Activated CD4-positive, alpha-beta T cell treated with anti-CD3 and anti-CD28 coated beads, Interleukin-2, amount 10 ng/mL, durations not matched to agents 7 days and 5 days (primary cell): ENCODE results near the gene ADARB1. TPM values are rescaled to one million over a fixed set of nuclear protein-coding genes. Genes with fewer than 3 reads are reported as not detected.
A peak's percentile ranks its signal among the peaks of the same experiment; 100 is the strongest.

Experiments used
- CTCF ChIA-PET: fragments of 350-600 bp; sonication (Branson Sonifier 250); formaldehyde crosslinking; loops from one replicate; lab custom pipeline; 2021; ENCODE audit warnings: antibody characterized with exemption; lab: Charles Lee
- POLR2A ChIA-PET: fragments of 350-600 bp; sonication (Branson Sonifier 250); formaldehyde crosslinking; loops from one replicate; lab custom pipeline; 2021; ENCODE audit warnings: antibody characterized with exemption; lab: Charles Lee
- DNase-seq: peaks from one replicate; pipeline ENCODE4 v3.0.0-alpha.2; 2020
- H3K27ac Mint-ChIP-seq: one replicate; pipeline ENCODE4 v1.8.0; 2021; ENCODE audit warnings: mild to moderate bottlenecking, moderate library complexity, mixed read lengths
- H3K27me3 Mint-ChIP-seq: one replicate; pipeline ENCODE4 v1.8.0; 2021; ENCODE audit warnings: mixed read lengths
- H3K36me3 Mint-ChIP-seq: one replicate; pipeline ENCODE4 v1.8.0; 2021; ENCODE audit warnings: low read depth, mixed read lengths
- H3K4me1 Mint-ChIP-seq: one replicate; pipeline ENCODE4 v1.8.0; 2021; ENCODE audit warnings: mixed read lengths
- H3K4me3 Mint-ChIP-seq: one replicate; pipeline ENCODE4 v1.8.0; 2021; ENCODE audit warnings: mild to moderate bottlenecking, moderate library complexity, mixed read lengths
- H3K9me3 Mint-ChIP-seq: one replicate; pipeline ENCODE4 v1.8.0; 2021; ENCODE audit warnings: mixed read lengths
- total RNA-seq, 2 experiments: library from RNA; stranded (reverse); gene quantifications; one replicate each; pipeline ENCODE4 v1.2.3, GENCODE V29; 2021

The ADARB1 gene
- total RNA-seq, 2 experiments from 2014 or later, result 43.3 to 45.4 TPM

DNA sequence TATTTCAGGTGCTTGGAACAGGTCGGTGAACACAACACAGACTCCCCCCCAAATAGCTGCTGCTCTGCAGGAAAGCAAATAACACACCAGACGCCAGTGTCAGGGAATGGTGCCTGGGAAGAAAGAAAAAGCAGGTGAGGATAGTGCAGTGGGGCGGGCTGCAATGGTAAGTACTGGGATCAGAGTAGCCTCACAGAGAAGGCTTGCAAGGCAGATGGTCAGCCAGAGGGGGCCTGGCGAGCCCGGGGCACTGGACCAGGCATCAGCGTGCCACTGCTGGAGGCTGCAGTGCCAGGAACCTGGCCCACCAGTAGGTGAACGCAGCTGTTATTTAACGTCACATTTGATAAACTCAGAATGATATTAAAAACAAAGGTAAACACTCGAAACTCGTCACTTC, 153.4 kb downstream of the ADARB1 start:
- POLR2A ChIA-PET, result no interaction called here
- H3K4me1 Mint-ChIP-seq, result peaks cover 64% of the 10 kb centered on the region
- peaks cover 1% of the 10 kb centered on the region for H3K27me3 Mint-ChIP-seq

DNA sequence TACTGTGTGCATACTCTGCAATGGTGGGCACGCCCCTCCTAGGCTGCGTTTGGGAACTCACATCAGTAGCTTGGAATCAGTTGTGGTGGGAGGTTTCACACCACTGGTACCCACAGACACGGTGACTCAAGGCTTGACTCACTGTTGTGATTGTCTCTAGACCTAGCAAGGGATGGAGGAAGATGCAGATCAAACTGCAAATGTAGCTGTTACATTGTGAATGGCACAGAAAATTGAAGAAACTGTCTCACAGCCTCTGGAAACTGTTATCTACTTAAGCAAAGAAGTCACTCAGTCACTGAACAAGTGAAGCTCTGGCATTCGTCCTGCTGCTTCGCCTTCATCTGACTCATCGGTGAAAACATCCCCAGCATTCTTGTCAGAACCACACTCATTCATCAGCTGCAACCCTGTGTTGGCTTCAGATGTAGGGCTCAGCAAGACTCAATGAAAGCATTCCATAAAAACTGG, 153.8 kb downstream of the ADARB1 start:
- H3K27me3 Mint-ChIP-seq, result peaks cover 1% of the 10 kb centered on the region
- ChIA-PET POLR2A (no interaction called here), CTCF (interaction anchor here (0.7 to 1.2 kb wide), 4 partner anchors 14 to 91 kb away, joined by 3 read pairs; no protein-coding TSS in a partner anchor)
- H3K4me1 Mint-ChIP-seq, result peaks cover 64% of the 10 kb centered on the region
- no peak overlapping the region for H3K4me3 Mint-ChIP-seq
- no peaks in the 10 kb centered on the region for H3K36me3 Mint-ChIP-seq
- no peaks in the 10 kb centered on the region for H3K9me3 Mint-ChIP-seq
- peak overlapping the region; percentile 78 for H3K27ac Mint-ChIP-seq
- DNase-seq, result peak; percentile 63

More for the DNA sequence above, 153.4 kb downstream of the ADARB1 start:
- no peak for DNase-seq
- Mint-ChIP-seq H3K27ac (peak overlapping the region; percentile 78), H3K4me3 (no peak overlapping the region), H3K36me3 (no peaks in the 10 kb centered on the region), H3K9me3 (no peaks in the 10 kb centered on the region)
- CTCF ChIA-PET, result interaction anchor here (0.9 to 1.2 kb wide), 3 partner anchors 14 to 91 kb away, joined by 3 read pairs; no protein-coding TSS in a partner anchor

DNA sequence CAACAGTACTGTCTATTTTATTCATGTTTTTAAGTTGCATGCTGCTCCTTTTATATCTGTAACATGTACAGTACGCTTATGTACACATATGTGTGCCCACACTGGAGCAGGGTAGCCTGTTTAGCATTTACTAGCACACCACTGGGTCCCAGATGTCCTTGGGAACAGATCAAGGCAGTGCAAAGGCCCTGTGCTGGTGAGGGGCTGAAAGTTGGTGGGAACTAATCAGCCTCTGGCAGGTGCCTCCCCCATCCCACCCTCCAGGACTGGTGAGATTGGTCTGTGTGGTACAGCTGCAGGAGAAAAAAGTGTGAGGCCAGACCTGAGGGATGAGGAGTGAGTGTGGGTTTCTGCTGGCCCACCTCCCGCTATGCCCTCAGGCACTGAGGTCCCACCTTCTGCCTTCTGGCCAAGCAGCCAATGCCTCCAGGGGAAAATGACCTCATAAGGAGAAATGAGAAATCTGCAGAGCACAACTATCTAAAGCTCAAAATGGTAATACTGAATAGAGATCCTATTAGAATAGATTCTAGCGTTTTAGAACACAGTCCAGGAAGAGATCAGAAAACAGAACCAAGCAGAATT, 154.4 kb downstream of the ADARB1 start:
- Mint-ChIP-seq H3K36me3 (no peaks in the 10 kb centered on the region), H3K9me3 (no peaks in the 10 kb centered on the region), H3K4me3 (no peak overlapping the region), H3K27me3 (peaks cover 1% of the 10 kb centered on the region), H3K4me1 (peaks cover 62% of the 10 kb centered on the region), H3K27ac (no peak overlapping the region)
- ChIA-PET CTCF (interaction anchor here (0.7 to 1.2 kb wide), 3 partner anchors 15 to 91 kb away, joined by 3 read pairs; no protein-coding TSS in a partner anchor), POLR2A (no interaction called here)
- DNase-seq, result no peak

DNA sequence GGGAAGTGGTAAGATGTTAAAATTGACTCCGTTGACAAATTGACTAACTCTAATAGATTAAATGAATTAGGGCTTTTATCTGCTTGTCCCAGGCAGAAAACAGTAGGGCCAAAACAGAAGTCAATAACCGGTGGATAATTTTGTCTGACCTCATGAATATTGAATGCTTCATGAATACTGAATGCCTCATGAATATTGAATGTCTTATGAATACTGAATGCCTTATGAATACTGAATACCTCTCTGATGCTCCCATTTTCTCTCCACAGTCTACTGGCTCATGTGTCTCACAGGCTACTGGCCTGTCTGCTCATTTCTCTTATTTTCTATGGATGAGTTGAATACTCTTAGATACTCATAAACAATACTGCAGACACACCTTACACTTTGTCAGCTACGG, 157.3 kb downstream of the ADARB1 start:
- Mint-ChIP-seq H3K9me3 (no peaks in the 10 kb centered on the region), H3K36me3 (no peaks in the 10 kb centered on the region), H3K27ac (no peak overlapping the region), H3K4me1 (peaks cover 33% of the 10 kb centered on the region), H3K27me3 (peaks cover 6% of the 10 kb centered on the region), H3K4me3 (no peak overlapping the region)
- CTCF ChIA-PET, result no interaction called here
- no peak for DNase-seq
- POLR2A ChIA-PET, result no interaction called here

DNA sequence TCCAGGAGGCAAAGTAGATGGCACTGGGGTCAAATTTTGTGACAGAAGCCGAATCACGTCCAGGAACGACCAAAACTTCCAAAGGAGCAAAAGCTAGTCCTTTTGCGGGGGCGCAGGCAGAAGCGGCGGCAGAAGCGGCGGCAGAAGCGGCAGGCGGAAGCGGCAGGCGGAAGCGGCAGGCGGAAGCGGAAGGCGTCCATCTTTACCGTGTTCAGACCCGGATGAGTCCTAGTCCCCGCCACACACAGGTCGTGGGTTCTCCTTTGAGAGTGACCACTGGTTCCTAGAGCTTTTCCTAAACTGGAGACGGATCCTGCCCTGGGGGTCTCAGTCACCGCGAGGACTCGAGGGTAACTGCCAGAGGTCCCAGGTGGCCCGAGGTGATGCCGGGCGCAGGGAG, 159.7 kb downstream of the ADARB1 start:
- ChIA-PET CTCF (interaction anchor here (1.4 kb wide), 1 partner anchor 11 kb away, joined by 3 read pairs; no protein-coding TSS in a partner anchor), POLR2A (no interaction called here)
- Mint-ChIP-seq H3K27me3 (peaks cover 12% of the 10 kb centered on the region), H3K9me3 (peaks cover 2% of the 10 kb centered on the region), H3K27ac (peak overlapping the region; percentile 72), H3K36me3 (no peaks in the 10 kb centered on the region), H3K4me1 (peaks cover 9% of the 10 kb centered on the region), H3K4me3 (peak overlapping the region; percentile 37)
- DNase-seq, result no peak

DNA sequence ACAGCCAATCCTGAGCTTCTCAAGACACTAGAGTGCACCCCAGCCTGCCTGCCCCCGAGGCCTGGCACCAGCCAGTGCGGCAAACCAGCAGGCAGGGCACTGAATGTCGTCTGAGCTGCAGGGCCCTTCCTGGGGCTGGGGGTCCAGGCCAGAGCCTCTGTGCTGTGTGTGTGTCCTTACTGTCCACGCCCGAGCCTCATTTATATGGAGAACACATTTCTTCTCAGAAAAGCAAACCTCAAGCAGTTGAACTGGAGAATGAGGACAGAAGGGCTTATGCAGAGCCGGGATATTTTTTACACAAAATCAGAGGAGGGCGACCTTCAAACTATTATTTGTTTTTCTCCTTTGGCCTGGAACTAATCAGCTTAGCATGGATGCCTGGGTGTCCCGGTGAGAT, 160.6 kb downstream of the ADARB1 start:
- peaks cover 19% of the 10 kb centered on the region for H3K27me3 Mint-ChIP-seq
- H3K4me3 Mint-ChIP-seq, result no peak overlapping the region
- CTCF ChIA-PET, result interaction anchor here (1.4 kb wide), 1 partner anchor 12 kb away, joined by 3 read pairs; no protein-coding TSS in a partner anchor
- H3K9me3 Mint-ChIP-seq, result peaks cover 2% of the 10 kb centered on the region
- no peaks in the 10 kb centered on the region for H3K36me3 Mint-ChIP-seq
- no peak overlapping the region for H3K27ac Mint-ChIP-seq
- POLR2A ChIA-PET, result no interaction called here
- DNase-seq, result no peak
- H3K4me1 Mint-ChIP-seq, result peaks cover 9% of the 10 kb centered on the region

DNA sequence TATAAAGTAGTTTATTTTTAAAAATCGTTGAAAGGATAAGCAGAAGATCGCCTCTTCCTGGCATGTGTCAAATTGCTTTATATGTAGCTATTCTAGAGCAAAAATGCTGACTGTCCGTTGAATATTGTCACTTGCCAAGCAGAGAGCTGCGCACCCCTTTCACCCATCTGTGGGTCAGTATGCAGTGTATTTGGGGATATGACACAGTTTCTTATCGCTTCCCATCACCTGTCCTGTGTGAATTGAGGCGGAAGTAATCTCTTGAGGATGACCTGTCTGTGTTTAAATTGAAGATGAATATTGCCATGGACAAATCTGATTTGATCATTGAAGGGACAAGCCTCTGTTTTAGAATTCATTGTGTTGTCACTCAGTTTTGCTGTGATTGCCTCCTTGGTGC, 161.1 kb downstream of the ADARB1 start:
- no peak overlapping the region for H3K4me3 Mint-ChIP-seq
- H3K36me3 Mint-ChIP-seq, result no peaks in the 10 kb centered on the region
- no peak overlapping the region for H3K27ac Mint-ChIP-seq
- H3K27me3 Mint-ChIP-seq, result peaks cover 21% of the 10 kb centered on the region
- peaks cover 2% of the 10 kb centered on the region for H3K9me3 Mint-ChIP-seq
- H3K4me1 Mint-ChIP-seq, result peaks cover 9% of the 10 kb centered on the region
- no peak for DNase-seq
- ChIA-PET CTCF (no interaction called here), POLR2A (no interaction called here)

DNA sequence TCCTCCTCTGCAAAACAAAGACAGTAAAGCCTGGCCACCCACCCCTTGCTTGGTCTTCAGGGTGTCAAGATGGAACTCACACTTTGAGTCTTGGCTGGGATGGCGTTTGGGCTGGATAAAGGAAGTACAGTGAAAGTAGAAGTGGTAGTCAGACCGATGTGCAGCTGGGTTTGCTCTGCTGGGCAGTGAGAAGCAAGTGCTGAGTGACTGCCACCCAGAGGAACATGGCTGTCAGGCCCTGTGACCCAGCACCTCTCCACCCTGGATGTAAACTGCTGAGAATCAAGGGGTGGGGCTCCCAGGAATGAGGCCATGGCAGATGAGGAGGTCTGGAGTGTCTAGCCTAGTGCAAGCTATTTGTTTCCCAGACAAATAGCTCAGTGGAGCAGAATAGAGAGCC, 162.1 kb downstream of the ADARB1 start:
- POLR2A ChIA-PET, result interaction anchor here (0.6 kb wide), 1 partner anchor 134 kb away, joined by 3 read pairs; no protein-coding TSS in a partner anchor
- peaks cover 2% of the 10 kb centered on the region for H3K36me3 Mint-ChIP-seq
- CTCF ChIA-PET, result interaction anchor here (1.5 kb wide), 1 partner anchor 10 kb away, joined by 3 read pairs; no protein-coding TSS in a partner anchor
- no peak overlapping the region for H3K4me3 Mint-ChIP-seq
- no peak overlapping the region for H3K27ac Mint-ChIP-seq
- peaks cover 9% of the 10 kb centered on the region for H3K4me1 Mint-ChIP-seq
- no peak for DNase-seq
- peaks cover 5% of the 10 kb centered on the region for H3K9me3 Mint-ChIP-seq
- H3K27me3 Mint-ChIP-seq, result peaks cover 24% of the 10 kb centered on the region

DNA sequence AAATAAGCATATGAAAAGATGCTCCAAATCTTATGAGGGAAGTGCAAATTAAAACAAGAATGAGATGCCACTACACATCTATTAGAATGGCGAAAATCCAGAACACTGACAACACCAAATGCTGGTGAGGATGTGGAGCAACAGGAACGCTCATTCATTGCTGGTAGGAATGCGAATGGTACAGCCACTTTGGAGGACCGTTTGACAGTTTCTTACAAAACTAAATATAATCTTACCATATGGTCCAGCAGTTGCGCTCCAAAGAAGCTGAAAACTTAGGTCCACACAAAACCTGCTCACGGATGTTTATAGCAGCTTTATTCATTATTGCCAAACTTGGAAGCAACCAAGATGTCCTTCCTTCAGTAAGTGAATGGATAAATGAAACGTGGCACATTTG, 163.0 kb downstream of the ADARB1 start:
- peaks cover 29% of the 10 kb centered on the region for H3K27me3 Mint-ChIP-seq
- no peak overlapping the region for H3K4me3 Mint-ChIP-seq
- POLR2A ChIA-PET, result no interaction called here
- H3K27ac Mint-ChIP-seq, result no peak overlapping the region
- DNase-seq, result no peak
- CTCF ChIA-PET, result interaction anchor here (1.5 kb wide), 1 partner anchor 11 kb away, joined by 3 read pairs; no protein-coding TSS in a partner anchor
- H3K9me3 Mint-ChIP-seq, result peaks cover 11% of the 10 kb centered on the region
- H3K36me3 Mint-ChIP-seq, result peaks cover 2% of the 10 kb centered on the region
- peaks cover 1% of the 10 kb centered on the region for H3K4me1 Mint-ChIP-seq

DNA sequence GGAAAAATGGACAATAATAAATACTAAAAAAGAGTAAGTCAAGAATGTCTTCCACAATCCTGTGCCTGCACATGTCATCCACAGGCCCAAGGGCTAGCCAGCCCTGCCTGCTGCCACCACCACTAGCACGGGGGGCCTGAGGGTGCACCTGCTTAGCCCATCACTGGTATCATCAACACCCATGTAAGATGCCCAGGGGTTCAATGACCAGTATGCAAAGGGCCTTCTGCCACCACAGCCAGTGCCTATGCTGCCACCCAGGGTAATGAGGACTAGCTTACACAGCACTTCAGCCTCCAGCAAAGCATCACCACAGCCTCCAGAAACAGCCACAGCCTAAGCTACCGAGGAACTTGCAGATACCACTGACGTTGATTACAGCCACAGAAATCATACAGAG, 167.0 kb downstream of the ADARB1 start:
- no peak for DNase-seq
- ChIA-PET POLR2A (no interaction called here), CTCF (interaction anchor here (0.9 kb wide), 1 partner anchor 15 kb away, joined by 4 read pairs; no protein-coding TSS in a partner anchor)
- no peak overlapping the region for H3K27ac Mint-ChIP-seq
- no peaks in the 10 kb centered on the region for H3K4me1 Mint-ChIP-seq
- H3K4me3 Mint-ChIP-seq, result no peak overlapping the region
- H3K36me3 Mint-ChIP-seq, result peaks cover 6% of the 10 kb centered on the region
- H3K27me3 Mint-ChIP-seq, result peaks cover 39% of the 10 kb centered on the region
- H3K9me3 Mint-ChIP-seq, result peaks cover 25% of the 10 kb centered on the region

DNA sequence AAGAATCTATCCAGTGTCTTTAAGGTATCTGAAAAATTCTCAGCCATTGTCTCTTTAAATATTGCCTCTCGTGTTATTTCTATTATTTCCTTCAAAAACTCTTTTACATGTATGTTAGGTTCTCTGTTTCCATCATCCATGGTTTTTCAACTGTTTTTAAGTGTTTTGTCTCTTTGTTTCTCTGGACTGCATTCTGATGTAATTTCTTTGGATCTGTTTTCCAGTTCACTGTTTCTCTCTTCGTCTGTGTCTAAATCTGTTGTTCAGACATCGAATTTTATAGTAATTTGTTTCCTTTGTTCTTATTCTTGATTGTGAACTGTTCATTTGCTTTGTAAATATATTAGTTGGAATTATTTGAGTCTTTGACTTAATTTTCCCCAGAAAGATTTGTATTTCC, 169.2 kb downstream of the ADARB1 start:
- peaks cover 6% of the 10 kb centered on the region for H3K36me3 Mint-ChIP-seq
- ChIA-PET CTCF (no interaction called here), POLR2A (no interaction called here)
- DNase-seq, result no peak
- peaks cover 45% of the 10 kb centered on the region for H3K27me3 Mint-ChIP-seq
- H3K27ac Mint-ChIP-seq, result no peak overlapping the region
- H3K9me3 Mint-ChIP-seq, result peaks cover 23% of the 10 kb centered on the region
- no peak overlapping the region for H3K4me3 Mint-ChIP-seq
- no peaks in the 10 kb centered on the region for H3K4me1 Mint-ChIP-seq

DNA sequence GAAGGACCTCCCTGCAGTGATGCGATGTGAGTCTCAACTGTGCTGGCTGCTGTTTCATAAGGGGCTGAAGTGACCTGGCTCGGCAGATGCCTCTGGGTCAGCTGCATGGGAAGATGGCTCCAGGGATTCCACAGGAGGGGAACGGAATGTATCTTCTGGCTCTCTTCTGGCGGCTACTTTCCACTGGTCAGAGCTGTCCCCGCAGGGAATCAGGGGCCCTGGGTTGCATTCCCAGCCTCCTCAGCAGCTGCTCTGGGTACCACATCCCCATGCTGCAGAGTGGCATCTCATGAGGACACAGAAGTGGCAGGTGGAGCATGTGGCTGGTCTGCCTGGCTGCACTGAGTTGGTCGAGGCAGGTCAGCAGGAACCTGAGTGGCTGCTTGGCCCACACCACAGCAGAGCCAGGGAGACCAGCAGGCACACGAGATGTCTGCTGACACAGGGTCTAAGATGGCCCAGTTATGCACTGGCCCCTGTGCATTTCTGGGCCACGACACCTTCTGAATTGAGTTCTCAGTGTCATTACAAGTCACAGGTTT, 170.5 kb downstream of the ADARB1 start:
- CTCF ChIA-PET, result interaction anchor here (1.0 to 1.5 kb wide), 2 partner anchors 17 to 107 kb away, joined by 3 read pairs; no protein-coding TSS in a partner anchor
- H3K9me3 Mint-ChIP-seq, result peaks cover 23% of the 10 kb centered on the region
- peaks cover 6% of the 10 kb centered on the region for H3K36me3 Mint-ChIP-seq
- no peaks in the 10 kb centered on the region for H3K4me1 Mint-ChIP-seq
- no peak for DNase-seq
- no peak overlapping the region for H3K27ac Mint-ChIP-seq
- peaks cover 47% of the 10 kb centered on the region for H3K27me3 Mint-ChIP-seq
- POLR2A ChIA-PET, result no interaction called here
- no peak overlapping the region for H3K4me3 Mint-ChIP-seq
